ENCODE measurements around the gene HEXD.
"Not testable (repeated sequence)": the region's sequence is repeated elsewhere in the genome, so short reads cannot be mapped to it uniquely, and the experiment has no call there.

HEXD gene

DNA sequence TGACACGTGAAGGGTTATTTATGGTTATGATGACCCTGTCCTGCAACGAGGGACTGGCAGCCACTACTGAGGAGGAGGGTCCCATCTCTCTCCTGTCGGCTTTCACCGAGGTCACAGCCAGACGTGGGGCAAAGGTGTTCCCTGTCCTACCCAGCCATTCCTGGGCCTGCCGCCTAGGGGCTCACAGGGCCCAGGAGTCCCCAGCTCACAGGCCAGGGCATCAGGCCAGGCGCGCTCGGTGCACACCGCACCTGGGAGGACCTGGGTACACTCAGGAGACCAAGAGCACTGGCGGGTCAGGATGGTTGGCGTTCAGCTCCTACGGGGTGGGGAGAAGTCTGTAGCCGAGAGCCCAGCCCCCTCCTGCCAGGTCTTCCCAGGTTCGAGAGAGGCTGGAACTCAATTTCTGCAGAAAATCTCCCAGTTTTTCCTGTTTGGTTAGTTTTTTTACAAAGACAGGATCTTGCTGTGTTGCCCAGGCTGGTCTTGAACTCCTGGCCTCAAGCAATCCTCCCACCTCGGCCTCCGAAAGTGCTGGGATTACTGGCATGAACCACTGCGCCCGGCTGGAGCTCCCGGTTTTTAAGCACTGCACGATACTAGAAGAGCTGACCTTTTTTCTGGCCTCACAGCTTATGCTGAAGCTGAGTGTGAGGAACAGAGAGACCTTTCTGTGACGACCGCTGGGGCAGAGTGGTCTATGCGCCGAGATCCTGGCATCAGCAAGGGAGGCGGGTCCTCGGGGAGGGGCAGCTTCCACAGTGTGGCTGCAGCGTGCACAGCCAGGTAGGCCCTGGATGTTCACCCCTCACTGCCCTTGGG, 24.7 kb downstream of the HEXD start:
- DNase-seq = no peak

DNA sequence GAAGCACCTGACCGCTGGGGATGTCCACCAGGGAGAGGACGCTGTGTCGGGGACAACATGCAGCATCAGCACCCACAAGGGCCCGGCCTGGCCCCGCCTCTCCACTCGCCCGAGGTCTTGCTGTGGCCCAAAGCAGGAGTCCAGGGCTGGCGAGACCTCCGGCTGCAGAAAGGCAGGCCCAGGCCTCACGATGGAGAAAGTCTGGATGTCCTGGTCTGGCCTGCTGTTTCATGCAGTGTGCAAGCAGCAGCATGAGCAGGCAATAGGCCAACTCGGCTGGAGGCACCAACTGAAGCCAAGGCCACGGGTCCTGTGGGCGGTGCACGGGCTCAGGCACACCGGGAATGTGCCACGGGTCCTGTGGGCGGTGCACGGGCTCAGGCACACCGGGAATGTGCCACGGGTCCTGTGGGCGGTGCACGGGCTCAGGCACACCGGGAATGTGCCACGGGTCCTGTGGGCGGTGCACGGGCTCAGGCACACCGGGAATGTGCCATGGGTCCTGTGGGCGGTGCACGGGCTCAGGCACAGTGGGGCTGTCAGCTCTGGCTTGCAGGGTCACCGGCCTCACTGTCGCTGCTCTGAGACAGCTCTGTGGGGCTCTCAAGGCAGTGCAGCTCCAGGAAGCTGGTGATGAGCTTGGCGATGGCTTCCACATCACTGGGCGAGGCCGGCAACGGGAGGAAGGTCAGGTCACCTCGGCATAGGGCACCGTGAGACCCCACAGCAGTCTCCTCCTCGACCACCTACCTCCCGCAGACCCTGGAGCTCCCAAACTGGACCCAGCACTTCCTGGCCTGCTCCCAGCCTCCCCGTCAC, 25.5 kb downstream of the HEXD start:
- DNase-seq = no peak

DNA sequence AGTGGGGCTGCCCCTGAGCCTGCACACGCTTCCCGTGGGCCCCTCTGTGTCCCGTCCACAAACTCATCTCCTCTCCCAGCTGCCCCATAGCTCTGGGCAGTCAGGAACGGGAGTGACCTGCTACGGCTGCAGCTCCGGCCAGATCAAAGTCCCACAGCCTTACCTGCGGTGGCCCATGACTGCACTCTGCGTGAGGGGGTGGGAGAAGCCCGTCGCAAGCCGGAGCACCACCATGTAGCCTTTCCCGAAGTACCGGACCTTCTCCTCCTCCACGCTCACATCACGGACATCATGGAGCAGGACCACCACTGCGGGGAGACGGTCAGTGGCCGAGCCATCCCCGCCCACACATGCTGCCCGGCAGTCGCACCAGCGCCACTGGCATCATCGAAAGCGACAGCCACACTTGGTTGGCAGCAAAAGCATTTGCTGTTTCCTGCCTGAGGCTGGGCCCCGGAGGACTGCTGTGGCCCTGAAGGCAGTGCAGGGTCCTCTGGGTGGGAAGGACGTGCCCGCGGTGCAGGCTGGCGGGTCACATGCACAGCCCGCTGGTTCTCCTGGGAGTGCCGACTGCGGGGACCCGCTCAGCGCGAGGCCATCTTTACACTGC, 26.2 kb downstream of the HEXD start:
- DNase-seq = no peak

DNA sequence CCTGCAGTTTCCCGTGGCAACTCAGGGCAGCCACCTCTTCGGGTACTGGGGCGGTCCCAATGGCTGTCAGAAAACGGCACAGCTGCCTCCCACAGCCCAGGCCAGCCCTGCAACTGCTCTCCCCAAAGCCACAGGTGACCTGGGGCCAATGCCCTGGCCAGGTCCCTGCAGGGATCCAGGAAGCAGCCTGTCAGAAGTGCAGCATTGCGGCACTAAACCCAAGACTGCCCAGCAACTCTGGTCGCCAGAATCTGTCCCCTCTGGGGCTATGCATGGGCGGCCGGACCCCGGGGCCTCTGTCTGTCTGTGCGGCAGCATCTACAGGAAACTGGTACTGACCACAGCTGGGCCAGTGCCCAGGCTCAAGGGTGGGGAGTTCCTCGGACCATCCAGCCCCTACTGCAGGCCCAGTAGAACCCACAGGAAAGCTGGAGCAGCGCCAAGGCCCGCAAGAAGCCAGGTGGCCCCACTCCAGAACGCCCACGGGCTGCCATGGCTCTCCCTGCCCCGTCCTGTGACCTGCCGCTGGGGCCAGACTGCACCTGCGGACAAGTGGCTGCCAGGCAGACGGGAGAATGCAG, 26.9 kb downstream of the HEXD start:
- no peak for DNase-seq

DNA sequence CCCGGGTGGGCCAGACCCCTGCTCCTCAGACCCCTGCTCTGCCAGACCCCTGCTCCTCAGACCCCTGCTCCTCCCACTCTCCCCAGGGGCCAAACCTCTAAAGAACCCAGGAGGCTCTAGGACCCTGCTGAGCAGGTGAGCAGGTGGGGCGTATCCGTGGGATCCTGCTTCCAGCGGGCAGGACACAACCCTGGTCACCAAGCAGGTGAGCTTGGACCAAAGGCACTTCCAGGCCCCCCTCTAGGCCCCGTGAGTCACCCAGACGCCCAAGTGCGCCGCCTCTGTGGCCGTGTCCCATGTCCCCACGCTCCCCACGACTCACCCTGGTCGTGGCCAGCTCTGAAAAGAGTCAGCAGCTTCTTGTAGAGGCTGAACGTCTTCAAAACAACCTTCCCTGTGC, 27.4 kb downstream of the HEXD start:
- no peak for DNase-seq

DNA sequence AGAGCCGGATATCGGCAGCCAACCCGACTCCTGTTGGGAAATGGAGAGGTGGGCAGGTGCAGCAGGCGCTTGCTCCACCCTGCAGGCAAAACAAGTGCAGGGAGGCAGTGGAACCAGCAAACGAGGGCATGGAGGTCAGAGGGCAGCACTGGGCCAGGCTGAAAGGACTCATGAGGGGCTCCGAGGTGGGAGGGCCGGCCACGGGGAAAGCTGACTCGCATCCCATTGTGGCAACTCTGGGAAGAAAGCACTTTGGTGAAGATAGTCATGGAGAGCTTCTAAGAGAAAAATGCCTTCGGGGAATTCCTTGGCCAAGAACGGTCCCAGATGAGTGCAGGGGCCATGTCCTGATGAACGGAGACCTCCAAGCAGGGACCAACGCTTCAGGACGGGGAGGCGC, 28.0 kb downstream of the HEXD start:
- DNase-seq = no peak

DNA sequence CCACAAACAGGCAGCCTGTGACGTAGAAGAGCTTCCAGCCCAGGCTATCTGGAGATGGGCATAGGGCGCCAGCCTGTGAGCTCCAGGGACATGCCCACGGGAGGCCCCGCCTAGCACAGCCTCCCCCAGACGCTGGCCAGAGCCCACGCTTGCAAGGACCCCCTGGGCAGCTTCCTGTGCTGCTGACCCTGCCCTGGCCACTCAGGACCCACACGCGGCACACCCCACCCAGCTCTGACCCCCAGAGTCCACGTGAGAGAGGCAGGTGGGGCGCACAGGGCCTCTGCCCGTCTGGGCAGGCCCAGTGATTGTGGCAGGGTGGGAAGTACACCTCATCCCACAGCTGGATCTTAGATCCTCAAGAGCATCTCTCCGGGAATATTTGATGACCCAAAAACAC, 28.5 kb downstream of the HEXD start:
- no peak for DNase-seq

DNA sequence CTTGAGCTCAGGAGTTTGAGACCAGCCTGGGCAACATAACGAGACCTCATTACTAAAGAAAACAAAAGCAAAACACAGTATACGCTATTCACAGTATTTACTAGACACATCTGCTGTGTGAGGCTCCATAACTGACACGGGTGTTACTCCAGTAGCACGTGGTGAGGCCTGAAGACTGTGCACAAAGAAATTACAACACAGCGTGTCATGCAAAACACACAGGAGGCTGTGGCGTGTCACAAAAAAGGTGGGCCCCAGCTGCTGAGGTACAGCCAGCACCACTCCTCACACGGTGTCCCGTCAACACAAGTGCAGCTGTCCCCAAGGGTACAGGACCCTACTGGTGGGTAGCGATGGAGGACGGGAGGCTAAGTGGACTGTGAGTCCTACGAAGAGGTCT, 29.7 kb downstream of the HEXD start:
- DNase-seq = no peak

DNA sequence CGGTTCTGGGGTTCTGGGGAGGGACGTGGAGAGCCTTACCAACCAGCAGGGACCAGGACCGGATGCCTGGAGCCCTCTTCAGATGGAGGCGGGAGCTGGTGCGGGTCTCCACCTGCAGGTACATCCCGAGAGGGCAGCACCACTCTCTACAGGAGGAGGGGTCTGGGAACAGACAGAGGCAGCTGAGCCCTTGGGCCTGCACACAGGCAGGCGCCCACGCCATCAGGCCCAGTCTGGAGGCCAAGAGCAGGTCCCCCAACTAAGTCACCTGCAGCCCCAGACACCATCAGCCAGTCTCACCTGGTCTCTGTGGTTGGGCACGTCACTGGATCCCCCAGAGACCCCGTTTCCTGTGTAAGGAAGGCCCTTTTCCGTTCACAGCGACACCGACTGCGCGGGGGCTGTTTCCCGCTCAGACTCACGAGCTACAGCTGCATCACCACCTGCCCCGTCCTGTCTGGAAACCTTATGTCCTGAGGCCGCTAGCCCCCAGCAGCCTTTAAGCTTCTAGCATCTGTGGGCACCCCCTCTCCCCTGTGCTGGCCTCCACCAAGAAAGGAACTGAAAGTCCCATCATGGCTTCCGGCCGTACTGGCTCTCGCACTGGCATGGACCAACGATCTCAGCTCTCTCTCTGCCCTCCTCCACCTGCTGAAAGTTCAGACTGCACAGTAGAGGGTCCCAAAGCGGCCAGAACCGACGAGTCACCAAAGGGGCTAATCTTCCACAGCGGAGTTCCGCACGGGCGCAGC, 31.2 kb downstream of the HEXD start:
- DNase-seq = peak; percentile 67

DNA sequence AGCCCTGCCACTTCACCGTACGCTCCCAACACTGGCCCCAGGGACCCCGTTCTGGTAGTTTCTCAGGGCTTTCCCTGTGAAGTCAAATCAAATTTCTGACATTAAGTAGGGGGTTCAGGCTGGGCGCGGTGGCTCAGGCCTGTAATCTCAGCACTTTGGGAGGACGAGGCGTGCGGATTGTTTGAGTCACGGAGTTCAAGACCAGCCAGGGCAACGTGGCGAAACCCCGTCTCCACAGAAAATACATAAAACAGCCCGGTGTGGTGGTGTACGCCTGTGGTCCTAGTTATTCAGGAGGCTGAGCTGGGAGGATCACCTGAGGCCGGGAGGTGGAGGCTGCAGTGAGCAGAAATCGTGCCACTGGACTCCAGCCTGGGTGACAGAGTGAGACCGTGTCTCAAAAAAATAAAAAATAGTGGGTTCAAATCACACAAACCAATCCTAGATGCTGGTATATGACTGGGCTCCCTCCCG, 31.8 kb downstream of the HEXD start:
- peak; percentile 12 for DNase-seq

DNA sequence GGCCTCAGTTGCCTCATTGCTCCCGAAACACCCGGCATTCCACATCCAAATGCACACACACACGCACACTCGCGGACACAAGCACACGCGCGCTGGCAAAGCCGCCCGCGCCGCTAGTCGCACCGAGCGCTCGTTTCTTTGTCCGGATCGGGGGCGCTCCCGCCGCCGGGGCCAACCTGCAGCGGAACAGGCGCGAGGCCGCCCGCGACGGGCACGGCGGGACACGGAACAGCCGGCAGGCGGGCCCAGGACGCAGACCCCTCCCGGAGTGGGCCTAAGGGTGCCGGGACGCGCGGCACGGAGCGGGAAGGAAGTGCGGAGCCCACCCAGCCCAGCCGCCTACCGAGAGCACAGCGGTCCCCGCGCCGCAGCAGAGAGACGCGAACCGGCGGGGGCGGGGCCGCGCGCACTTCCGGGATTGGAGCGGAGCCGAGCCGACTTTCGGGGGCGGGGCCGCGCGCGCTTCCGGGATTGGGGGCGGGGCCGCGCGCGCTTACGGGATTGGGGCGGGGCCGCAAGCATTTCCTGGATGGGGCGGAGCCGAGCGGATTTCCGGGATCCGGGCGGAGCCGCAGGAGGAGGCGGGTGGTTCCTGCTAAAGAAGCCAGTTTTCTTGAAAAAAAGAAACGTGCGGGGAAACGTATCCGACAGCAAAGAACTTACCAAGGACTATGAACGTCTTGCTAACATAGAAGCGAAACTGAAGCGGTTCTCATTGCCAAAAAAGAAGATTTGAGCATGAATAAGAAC, 32.4 kb downstream of the HEXD start, which contains the start of gene CYBC1:
Gene CYBC1 (minus strand): TSS at position 396 of the 750 bp plus-strand sequence. CDS start 1,498 bp downstream, outside the sequence.
- DNase-seq = peak; percentile 96

DNA sequence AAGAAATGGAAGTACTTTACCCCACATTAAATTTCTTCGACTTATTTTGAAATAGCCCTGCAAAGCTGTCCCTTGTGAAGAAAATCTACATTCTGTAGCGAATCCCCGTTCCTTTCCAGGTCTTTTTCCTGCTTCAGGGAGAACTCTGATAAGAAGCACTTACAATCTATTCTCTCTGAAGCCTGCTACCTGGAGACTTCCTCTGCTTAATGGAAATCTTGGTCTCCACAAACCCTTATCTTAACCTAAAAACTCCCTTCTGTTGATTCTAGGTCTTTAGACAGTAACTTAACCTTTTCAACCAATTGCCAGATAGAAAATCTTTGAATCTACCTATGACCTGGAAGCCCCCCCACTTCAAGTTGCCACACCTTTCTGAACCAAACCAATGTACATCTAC, 34.0 kb downstream of the HEXD start:
- no peak for DNase-seq

DNA sequence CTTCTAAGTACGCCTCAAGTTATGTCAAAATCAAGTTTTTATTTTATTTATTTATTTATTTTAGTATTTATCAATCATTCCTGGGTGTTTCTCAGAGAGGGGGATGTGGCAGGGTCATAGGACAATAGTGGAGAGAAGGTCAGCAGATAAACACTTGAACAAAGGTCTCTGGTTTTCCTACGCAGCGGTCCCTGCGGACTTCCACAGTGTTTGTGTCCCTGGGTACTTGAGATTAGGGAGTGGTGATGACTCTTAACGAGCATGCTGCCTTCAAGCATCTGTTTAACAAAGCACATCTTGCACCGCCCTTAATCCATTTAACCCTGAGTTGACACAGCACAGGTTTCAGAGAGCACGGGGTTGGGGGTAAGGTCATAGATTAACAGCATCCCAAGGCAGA, 35.0 kb downstream of the HEXD start:
- not testable (repeated sequence) for DNase-seq

DNA sequence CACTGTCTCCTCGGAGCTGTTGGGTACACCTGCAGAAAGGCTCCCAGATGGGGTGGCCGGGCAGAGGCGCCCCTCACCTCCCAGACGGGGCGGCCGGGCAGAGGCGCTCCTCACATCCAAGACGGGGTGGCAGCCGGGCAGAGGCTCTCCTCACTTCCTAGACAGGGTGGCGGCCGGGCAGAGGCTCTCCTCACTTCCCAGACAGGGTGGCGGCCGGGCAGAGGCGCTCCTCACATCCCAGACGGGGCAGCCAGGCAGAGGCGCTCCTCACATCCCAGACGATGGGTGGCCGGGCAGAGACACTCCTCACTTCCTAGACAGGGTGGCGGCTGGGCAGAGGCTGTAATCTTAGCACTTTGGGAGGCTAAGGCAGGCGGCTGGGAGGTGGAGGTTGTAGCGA, 35.6 kb downstream of the HEXD start:
- not testable (repeated sequence) for DNase-seq

DNA sequence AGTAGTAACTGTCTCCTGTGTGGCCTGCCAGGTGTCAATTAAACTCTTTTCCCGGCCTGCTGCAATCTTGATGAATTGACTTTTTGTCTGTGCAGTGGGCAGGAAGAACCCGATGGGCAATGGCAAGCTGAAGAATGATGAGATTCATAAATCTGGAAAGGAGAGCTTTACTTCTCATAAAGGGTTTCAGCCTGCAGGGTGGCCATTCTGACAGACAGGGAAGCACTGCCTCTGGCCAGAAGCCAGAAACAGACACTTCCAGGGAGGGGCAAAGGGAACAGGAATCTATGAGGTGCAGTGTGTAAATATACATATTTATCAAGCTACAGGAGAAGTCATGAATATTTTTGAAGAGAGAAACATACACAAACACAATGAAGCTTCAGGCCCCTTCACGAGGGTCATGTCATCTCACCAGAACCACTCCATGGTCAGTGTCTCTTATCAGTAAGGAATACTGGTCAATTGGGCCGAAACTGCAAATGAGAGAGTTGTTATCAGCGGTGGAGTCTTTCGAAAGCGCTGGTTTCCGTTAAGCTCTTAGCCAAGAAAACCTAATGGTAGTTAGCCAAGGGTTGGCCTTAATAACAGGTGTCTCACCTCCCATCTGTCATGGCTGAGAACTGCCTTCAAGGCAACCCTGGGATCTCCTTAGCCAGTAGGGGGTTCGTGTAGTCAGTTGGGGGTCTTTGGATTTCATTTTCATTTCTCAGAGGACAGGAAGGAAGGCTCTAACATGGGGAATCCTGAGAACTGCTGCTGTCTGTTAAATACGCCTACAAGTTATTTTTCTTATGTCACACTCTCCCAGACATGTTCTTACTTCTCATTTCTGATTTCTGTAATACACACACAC, 39.2 kb downstream of the HEXD start:
- DNase-seq = no peak

DNA sequence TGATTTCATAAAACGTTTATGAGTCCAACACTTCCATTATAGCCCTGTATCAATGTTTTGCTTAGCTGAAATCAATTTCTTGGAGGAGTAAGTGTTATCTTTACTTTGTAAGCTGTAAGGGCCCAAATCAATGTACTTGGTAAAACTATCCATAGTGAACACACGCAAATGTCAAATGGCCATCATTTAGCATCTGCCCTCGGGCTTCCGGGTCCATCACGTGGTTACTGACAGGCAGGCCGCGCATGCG, 39.7 kb downstream of the HEXD start:
- DNase-seq = no peak

DNA sequence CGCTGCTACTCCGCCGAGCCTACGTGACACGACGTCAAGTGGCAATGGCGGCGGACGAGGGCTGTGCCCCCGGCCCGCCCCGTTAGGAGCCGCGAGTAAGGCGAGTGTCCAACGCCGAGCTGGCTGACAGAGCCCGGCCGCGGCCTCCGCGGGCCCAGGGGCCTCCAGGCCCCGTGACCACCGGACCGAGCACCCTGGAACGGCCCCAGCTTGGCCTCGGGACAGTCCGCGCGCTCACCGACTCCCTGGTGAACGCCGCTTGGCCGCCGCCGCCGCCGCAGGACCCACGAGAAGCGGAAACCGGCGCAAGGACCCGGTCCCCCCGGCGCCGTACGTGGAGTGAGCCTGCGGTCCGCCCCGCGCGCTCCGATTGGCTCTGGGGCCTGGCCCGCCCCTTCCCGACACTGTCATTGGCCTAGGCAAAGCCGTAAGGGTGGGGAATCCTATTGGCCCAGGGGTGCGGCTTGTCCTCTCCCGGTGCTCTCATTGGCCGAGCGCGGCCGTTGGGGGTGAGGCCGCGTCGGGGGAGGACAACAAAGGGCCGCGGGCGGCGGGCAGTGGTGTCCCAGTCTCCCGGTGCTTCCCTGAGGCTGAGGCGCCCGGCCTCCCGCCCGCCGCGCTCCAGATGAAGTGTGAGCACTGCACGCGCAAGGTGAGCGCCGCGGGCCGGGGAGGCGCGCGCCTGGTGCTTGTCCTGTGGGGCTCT, 40.2 kb downstream of the HEXD start, which contains the start of gene NARF:
Gene NARF (plus strand): TSS at position 563 of the 706 bp plus-strand sequence. CDS start 63 bp downstream, at position 626.
- DNase-seq = peak; percentile 92

DNA sequence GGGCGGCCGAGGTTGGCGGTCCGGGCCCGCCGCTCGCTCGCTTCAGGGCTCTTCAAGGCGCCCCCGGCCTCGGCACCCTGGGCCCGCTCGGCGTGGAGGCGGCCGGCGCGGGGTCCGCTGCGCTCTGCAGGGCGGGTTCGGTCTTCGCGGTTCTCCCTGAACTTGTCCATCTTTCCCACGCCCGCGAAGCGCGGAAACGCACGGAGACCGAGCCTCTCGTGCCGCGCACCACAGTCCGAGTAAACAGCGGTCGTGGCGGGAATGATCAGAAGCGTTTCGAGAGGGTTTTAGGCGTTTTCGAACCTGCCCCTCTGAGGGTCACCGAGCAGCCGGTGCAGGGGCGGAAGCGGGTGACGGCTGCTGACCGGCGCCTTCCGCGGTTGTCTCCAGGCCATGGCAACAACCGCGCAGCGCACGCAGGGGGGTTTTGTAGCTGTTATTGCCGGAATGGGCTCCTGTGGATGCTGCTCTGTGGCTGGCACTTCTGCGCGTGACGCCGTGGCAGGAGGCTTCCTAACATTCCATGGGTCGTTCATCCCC, 40.8 kb downstream of the HEXD start:
- DNase-seq = peak; percentile 10

DNA sequence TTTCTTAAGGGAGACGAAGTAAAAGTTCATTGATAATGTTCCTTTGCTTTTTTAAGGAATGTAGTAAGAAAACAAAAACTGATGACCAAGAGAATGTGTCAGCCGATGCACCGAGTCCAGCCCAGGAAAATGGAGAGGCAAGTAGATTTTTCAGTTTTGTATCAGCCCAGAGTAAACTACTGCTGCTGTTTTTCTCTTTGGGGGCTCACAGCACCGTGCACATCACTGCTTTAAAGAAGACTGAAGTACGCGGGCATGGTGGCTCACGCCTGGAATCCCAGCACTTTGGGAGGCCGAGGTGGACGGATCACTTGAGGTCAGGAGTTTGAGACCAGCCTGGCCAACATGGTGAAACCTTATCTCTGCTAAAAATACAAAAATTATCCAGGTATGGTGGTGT, 41.8 kb downstream of the HEXD start:
- not testable (repeated sequence) for DNase-seq
